PC-3 (cell line): ENCODE data around the gene LIN7B. TPM values are rescaled to one million over a fixed set of nuclear protein-coding genes. Genes with fewer than 3 reads are reported as not detected.

Experiments
- ATAC-seq: fragments of 200-7000 bp; cut with Tn5 transposase; 2 replicates; pipeline ENCODE4 v1.9.1; 2020; ENCODE audit warnings: mild to moderate bottlenecking, moderate library complexity
- BruUV-seq: library from RNA; stranded (reverse); fragments of 400-500 nt; replicated peaks from 2 replicates; lab custom pipeline; 2021; lab: Mats Ljungman, UMichigan
- CTCF ChIA-PET: fragments of 300-600 bp; sonication (Branson Sonifier 250); formaldehyde crosslinking; loops from one replicate; lab custom pipeline; 2022; ENCODE audit warnings: antibody characterized with exemption; lab: Charles Lee
- POLR2A ChIA-PET: fragments of 300-600 bp; sonication (Branson Sonifier 250); formaldehyde crosslinking; loops from one replicate; lab custom pipeline; 2022; ENCODE audit warnings: antibody characterized with exemption; ENCODE audit not compliant: unreplicated experiment; lab: Charles Lee
- DNase-seq: peaks from one replicate; pipeline ENCODE4 v3.0.0-alpha.2; 2015
- H2AFZ ChIP-seq: fragments of 300-600 bp; sonication (generic); 2 replicates; pipeline ENCODE4 v1.6.0; 2016; ENCODE audit warnings: antibody characterized with exemption, low read length
- H3F3A ChIP-seq: fragments of 300-600 bp; sonication (generic); one replicate; pipeline ENCODE4 v1.6.0; 2017; ENCODE audit warnings: antibody characterized with exemption, low read length, control low read depth, mild to moderate bottlenecking; ENCODE audit not compliant: unreplicated experiment
- H3K27ac ChIP-seq: fragments of 300-600 bp; sonication (generic); 2 replicates; pipeline ENCODE4 v1.5.1; 2016; ENCODE audit warnings: mild to moderate bottlenecking, low read length
- H3K27me3 ChIP-seq: fragments of 300-600 bp; sonication (generic); 2 replicates; pipeline ENCODE4 v1.6.1; 2016; ENCODE audit warnings: low read length, mixed read lengths
- H3K36me3 ChIP-seq: fragments of 300-600 bp; sonication (generic); 2 replicates; pipeline ENCODE4 v1.6.1; 2016; ENCODE audit warnings: low read depth, mixed run types, low read length, mixed read lengths
- H3K4me1 ChIP-seq: fragments of 300-600 bp; sonication (generic); 2 replicates; pipeline ENCODE4 v1.5.1; 2016; ENCODE audit warnings: low read length; ENCODE audit not compliant: insufficient read depth
- H3K4me2 ChIP-seq: fragments of 300-600 bp; sonication (generic); 2 replicates; pipeline ENCODE4 v1.6.0; 2016; ENCODE audit warnings: low read length
- H3K4me3 ChIP-seq: fragments of 300-600 bp; sonication (generic); 2 replicates; pipeline ENCODE4 v1.5.1; 2016; ENCODE audit warnings: mild to moderate bottlenecking, low read length, mixed read lengths
- H3K79me2 ChIP-seq: fragments of 300-600 bp; sonication (generic); 2 replicates; pipeline ENCODE4 v1.6.1; 2017; ENCODE audit warnings: low read length, mixed read lengths
- H3K9ac ChIP-seq: fragments of 300-600 bp; sonication (generic); 2 replicates; pipeline ENCODE4 v1.6.0; 2016; ENCODE audit warnings: mild to moderate bottlenecking, low read length
- H3K9me2 ChIP-seq: fragments of 300-600 bp; sonication (generic); replicated peaks from 2 replicates; pipeline ENCODE4 v1.6.1; 2016; ENCODE audit warnings: mixed run types, low read length, mixed read lengths
- H3K9me3 ChIP-seq: fragments of 300-600 bp; sonication (generic); 2 replicates; pipeline ENCODE4 v1.6.1; 2016; ENCODE audit warnings: low read length, mixed read lengths
- H4K20me1 ChIP-seq: fragments of 300-600 bp; sonication (generic); 2 replicates; pipeline ENCODE4 v1.6.1; 2016; ENCODE audit warnings: low read length, mixed read lengths
- EZH2 ChIP-seq: fragments of 300-600 bp; sonication (generic); IDR thresholded peaks from one replicate; pipeline ENCODE4 v1.6.1; 2017; ENCODE audit warnings: antibody characterized with exemption, mild to moderate bottlenecking, low read length; ENCODE audit not compliant: unreplicated experiment
- EZH2phosphoT487 ChIP-seq: fragments of 300-600 bp; sonication (generic); IDR thresholded peaks from 2 replicates; pipeline ENCODE4 v1.6.1; 2018; ENCODE audit warnings: mild to moderate bottlenecking, antibody characterized with exemption, low read length, borderline replicate concordance
- intact Hi-C: fragments of 100-400 bp; cut with micrococcal nuclease; formaldehyde crosslinking; loops from 2 replicates; pipeline ENCODE4 v1.9.0; 2023
- total RNA-seq: library from RNA; depleted of rRNA; stranded (reverse); fragments of >200 nt; gene quantifications from 2 replicates; pipeline ENCODE4 v1.2.3, GENCODE V29; 2014
- TF ChIP-seq, protein P1 (sequence below): fragments of 300-600 bp; sonication (generic); conservative IDR thresholded peaks from 2 replicates; pipeline ENCODE4 v1.5.1; 2017; ENCODE audit warnings: antibody characterized with exemption, low read depth, mild to moderate bottlenecking, low read length

Gene LIN7B
- total RNA-seq, 1 experiment from 2014 or later: 11.6 TPM

DNA sequence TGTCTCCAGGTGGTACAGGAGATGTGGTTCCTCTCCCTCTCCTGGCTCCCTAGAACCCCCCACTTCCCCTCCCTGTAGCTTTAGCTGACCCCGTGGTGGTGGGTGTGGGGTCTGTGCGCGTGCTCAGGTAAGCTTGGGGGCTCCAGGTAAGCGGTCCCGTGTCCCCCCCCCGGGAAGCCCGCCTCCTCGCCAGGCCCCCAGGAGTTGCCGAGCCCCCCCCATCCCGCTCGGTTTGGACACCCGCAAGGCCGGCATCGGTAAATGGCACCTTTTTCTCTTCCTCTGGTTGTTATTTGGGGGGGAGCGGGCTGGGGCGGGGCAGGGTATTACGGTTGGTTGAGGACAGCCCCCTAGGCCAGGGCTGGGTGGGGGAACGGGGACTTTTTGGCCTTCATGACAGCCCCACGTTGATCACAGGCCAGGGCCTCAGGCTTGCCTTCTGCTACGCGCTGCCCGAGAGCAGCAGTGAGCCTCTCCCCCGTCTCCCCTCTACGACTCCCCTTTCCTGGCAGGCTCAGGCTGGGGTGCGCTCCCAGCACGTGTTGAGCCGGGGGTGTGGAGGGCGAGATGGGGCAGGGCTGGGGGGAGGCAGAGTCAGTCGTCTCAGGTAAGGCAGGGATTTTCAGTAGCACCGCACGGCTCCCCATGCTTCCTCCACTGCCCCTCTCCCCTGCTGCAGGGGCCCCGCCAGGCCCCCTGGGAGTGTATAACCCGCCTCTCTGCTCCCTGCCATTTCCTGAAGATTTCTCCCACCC lies 10.7 kb upstream of the LIN7B start:
- no peaks in the 10 kb centered on the region for H3F3A ChIP-seq
- H3K36me3 ChIP-seq: peaks cover 47% of the 10 kb centered on the region
- H3K4me1 ChIP-seq: no peaks in the 10 kb centered on the region
- H3K9me2 ChIP-seq: no peaks in the 10 kb centered on the region
- no peaks in the 10 kb centered on the region for H3K9me3 ChIP-seq
- ChIA-PET CTCF (no interaction called here), POLR2A (no interaction called here)
- no peak for ATAC-seq
- TF ChIP-seq EZH2phosphoT487 (no peak), EZH2 (no peak)
- TF ChIP-seq, protein P1, sequence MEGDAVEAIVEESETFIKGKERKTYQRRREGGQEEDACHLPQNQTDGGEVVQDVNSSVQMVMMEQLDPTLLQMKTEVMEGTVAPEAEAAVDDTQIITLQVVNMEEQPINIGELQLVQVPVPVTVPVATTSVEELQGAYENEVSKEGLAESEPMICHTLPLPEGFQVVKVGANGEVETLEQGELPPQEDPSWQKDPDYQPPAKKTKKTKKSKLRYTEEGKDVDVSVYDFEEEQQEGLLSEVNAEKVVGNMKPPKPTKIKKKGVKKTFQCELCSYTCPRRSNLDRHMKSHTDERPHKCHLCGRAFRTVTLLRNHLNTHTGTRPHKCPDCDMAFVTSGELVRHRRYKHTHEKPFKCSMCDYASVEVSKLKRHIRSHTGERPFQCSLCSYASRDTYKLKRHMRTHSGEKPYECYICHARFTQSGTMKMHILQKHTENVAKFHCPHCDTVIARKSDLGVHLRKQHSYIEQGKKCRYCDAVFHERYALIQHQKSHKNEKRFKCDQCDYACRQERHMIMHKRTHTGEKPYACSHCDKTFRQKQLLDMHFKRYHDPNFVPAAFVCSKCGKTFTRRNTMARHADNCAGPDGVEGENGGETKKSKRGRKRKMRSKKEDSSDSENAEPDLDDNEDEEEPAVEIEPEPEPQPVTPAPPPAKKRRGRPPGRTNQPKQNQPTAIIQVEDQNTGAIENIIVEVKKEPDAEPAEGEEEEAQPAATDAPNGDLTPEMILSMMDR: no peak
- no peak overlapping the region for H3K4me2 ChIP-seq
- H3K9ac ChIP-seq: no peak overlapping the region
- intact Hi-C loops: no loop called here
- H2AFZ ChIP-seq: no peak overlapping the region
- no peak overlapping the region for H3K4me3 ChIP-seq
- DNase-seq: no peak
- no peak overlapping the region for H3K27ac ChIP-seq
- H3K79me2 ChIP-seq: peaks cover under 1% of the 10 kb centered on the region
- peaks cover 2% of the 10 kb centered on the region for H4K20me1 ChIP-seq
- BruUV-seq: no TSS peak
- H3K27me3 ChIP-seq: no peaks in the 10 kb centered on the region

DNA sequence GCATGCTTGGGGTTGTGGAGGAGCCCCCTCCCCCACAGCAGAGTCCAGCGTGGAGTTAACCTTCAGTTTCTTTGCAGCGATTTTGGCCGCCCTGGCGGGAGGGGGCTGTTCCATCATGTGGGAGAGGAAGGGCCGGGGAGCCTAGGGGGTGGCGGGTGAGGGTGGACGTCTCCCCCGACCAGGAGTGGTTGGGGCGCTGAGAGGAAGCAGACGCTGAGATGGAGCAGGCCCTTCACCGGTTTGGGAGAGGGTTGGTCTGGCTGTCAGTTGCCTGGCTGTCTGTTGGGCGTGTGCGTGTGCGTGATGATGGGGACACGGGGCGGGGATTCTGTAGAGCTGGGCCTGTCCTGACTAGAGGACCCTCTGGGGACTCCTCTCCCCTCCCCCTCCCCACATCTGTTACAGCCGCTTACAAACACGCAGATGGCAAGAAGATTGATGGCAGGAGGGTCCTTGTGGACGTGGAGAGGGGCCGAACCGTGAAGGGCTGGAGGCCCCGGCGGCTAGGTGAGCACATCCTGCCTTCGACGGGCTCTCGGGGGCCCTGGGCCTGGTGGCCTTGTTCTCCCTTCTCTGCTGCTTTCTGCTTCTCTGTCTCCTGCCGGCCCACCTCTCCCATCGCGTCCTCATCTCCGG lies 9.8 kb upstream of the LIN7B start:
- H2AFZ ChIP-seq: no peak overlapping the region
- H3K4me1 ChIP-seq: no peaks in the 10 kb centered on the region
- no peak overlapping the region for H3K4me3 ChIP-seq
- CTCF ChIA-PET: no interaction called here
- no peaks in the 10 kb centered on the region for H3F3A ChIP-seq
- H3K27me3 ChIP-seq: no peaks in the 10 kb centered on the region
- no peak overlapping the region for H3K4me2 ChIP-seq
- H3K9me3 ChIP-seq: no peaks in the 10 kb centered on the region
- H3K9me2 ChIP-seq: no peaks in the 10 kb centered on the region
- no peaks in the 10 kb centered on the region for H4K20me1 ChIP-seq
- POLR2A ChIA-PET: no interaction called here
- DNase-seq: no peak
- no peaks in the 10 kb centered on the region for H3K79me2 ChIP-seq
- H3K27ac ChIP-seq: no peak overlapping the region
- peaks cover 40% of the 10 kb centered on the region for H3K36me3 ChIP-seq
- no peak overlapping the region for H3K9ac ChIP-seq
- no TSS peak for BruUV-seq
- intact Hi-C loops: no loop called here
- TF ChIP-seq EZH2 (no peak), EZH2phosphoT487 (no peak)
- TF ChIP-seq, protein P1: no peak
- no peak for ATAC-seq

DNA sequence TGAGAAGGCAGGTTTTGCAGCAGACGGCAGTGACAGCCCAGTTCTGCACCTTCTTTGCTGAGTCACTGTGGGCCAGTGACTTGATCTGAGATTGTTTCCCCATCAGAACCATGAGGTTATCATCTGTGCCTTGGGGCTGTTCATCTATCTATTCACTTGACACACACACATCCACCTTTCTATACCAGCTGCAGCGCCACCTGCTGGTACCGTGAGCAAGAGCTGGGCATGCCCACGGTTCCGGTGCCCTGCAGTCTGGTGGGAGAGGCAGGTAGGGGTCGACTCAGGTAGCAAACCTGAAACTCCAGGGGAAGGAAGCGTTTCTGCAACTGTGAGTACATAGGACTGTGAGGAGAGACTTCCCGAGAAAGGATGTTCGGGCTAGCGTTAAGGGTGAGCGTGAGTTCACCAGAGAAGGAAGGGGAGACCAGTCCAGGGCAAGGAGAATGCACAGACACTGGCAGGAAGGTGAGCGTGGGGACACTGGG lies 7.5 kb upstream of the LIN7B start:
- Histone ChIP-seq H2AFZ (no peak overlapping the region), H4K20me1 (no peaks in the 10 kb centered on the region), H3K4me1 (no peaks in the 10 kb centered on the region), H3K36me3 (peaks cover 26% of the 10 kb centered on the region), H3K79me2 (no peaks in the 10 kb centered on the region), H3K27ac (no peak overlapping the region), H3K4me2 (no peak overlapping the region), H3K9me2 (no peaks in the 10 kb centered on the region), H3F3A (no peaks in the 10 kb centered on the region), H3K9ac (no peak overlapping the region), H3K4me3 (no peak overlapping the region), H3K9me3 (no peaks in the 10 kb centered on the region), H3K27me3 (no peaks in the 10 kb centered on the region)
- ChIA-PET CTCF (interaction anchor here (1.2 kb wide), 1 partner anchor 9 kb away, joined by 7 read pairs; no protein-coding TSS in a partner anchor), POLR2A (no interaction called here)
- no TSS peak for BruUV-seq
- DNase-seq (peak; percentile 57), ATAC-seq (peak; percentile 53; the same call in 1 of the 2 replicates)
- intact Hi-C loops: no loop called here
- TF ChIP-seq EZH2phosphoT487: no peak
- TF ChIP-seq, protein P1: peak; percentile 80
